Neural crest cell (in vitro differentiated cells): ENCODE results near the gene SLC13A1. TPM values are rescaled to one million over a fixed set of nuclear protein-coding genes. Genes with fewer than 3 reads are reported as not detected.
"Not testable (repeated sequence)": the region's sequence is repeated elsewhere in the genome, so short reads cannot be mapped to it uniquely, and the experiment has no call there.

Source experiments
- DNase-seq: peaks from one replicate; pipeline ENCODE4 v3.0.0; 2021; ENCODE audit warnings: low read depth, mixed read lengths, low spot score
- H3K27ac Mint-ChIP-seq: one replicate; pipeline ENCODE4 v1.8.0; 2021; ENCODE audit warnings: mild to moderate bottlenecking, mixed read lengths; ENCODE audit not compliant: unreplicated experiment
- H3K27me3 Mint-ChIP-seq: 2 replicates; pipeline ENCODE4 v1.8.0; 2021; ENCODE audit warnings: low read depth, mild to moderate bottlenecking, mixed read lengths
- H3K36me3 Mint-ChIP-seq: 2 replicates; pipeline ENCODE4 v1.8.0; 2021; ENCODE audit warnings: low read depth, mild to moderate bottlenecking, mixed read lengths
- H3K4me1 Mint-ChIP-seq: 2 replicates; pipeline ENCODE4 v1.8.0; 2021; ENCODE audit warnings: mixed read lengths
- H3K4me3 Mint-ChIP-seq: one replicate; pipeline ENCODE4 v1.8.0; 2021; ENCODE audit warnings: mild to moderate bottlenecking, mixed read lengths
- H3K9me3 Mint-ChIP-seq: 2 replicates; pipeline ENCODE4 v1.8.0; 2021; ENCODE audit warnings: mixed read lengths
- total RNA-seq: library from RNA; stranded (reverse); gene quantifications from 2 replicates; pipeline ENCODE4 v1.2.1, GENCODE V29; 2021
- TF ChIP-seq, protein P1 (sequence below): fragments of 200-600 bp; sonication (generic); conservative IDR thresholded peaks from 2 replicates; pipeline ENCODE4 v1.5.0; 2021; ENCODE audit warnings: antibody characterized with exemption, mild to moderate bottlenecking

The SLC13A1 gene
- total RNA-seq, 1 donor from 2014 or later: not detected

DNA sequence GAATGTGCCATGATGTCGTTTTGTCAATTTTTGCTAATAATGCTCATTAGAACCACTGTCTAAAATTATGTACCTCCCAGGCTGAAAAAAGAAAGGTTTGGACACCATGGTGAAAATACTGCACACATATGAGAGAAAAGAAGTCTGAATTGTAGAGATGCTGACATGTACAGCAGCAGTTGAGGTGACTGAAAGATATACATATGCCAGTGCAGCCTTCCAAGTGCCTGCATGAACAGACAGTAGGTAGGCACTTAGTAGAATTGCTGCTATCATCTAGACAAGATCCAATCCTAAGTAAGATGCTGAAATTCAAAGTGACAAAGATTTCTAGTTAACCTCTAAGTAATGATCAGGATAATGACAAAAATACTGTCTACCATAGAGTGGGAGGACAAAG lies 86.9 kb downstream of the SLC13A1 start:
- H3K27ac Mint-ChIP-seq: no peak overlapping the region
- H3K4me1 Mint-ChIP-seq: no peaks in the 10 kb centered on the region
- no peak overlapping the region for H3K4me3 Mint-ChIP-seq
- no peaks in the 10 kb centered on the region for H3K36me3 Mint-ChIP-seq
- TF ChIP-seq, protein P1, sequence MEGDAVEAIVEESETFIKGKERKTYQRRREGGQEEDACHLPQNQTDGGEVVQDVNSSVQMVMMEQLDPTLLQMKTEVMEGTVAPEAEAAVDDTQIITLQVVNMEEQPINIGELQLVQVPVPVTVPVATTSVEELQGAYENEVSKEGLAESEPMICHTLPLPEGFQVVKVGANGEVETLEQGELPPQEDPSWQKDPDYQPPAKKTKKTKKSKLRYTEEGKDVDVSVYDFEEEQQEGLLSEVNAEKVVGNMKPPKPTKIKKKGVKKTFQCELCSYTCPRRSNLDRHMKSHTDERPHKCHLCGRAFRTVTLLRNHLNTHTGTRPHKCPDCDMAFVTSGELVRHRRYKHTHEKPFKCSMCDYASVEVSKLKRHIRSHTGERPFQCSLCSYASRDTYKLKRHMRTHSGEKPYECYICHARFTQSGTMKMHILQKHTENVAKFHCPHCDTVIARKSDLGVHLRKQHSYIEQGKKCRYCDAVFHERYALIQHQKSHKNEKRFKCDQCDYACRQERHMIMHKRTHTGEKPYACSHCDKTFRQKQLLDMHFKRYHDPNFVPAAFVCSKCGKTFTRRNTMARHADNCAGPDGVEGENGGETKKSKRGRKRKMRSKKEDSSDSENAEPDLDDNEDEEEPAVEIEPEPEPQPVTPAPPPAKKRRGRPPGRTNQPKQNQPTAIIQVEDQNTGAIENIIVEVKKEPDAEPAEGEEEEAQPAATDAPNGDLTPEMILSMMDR: no peak
- H3K9me3 Mint-ChIP-seq: peaks cover 9% of the 10 kb centered on the region
- no peaks in the 10 kb centered on the region for H3K27me3 Mint-ChIP-seq
- no peak for DNase-seq

DNA sequence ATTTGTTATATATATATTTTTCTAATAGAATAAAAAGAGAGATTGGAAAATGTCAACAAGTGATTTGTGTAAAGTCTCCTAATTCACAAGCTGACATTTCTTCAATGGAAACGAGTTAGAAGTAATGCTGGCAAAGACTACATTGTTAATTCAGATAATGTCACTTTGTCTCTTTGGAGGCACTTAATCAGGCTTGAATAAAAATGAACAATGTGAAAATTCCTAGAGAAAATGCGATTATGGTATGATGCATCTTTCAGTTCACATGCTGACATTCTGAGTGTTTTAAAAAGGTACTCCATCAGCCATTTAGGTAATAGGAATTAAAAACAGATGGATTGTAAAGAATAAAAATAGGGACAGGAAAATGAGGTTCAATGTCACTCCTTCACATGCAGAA lies 100.1 kb downstream of the SLC13A1 start:
- H3K36me3 Mint-ChIP-seq: no peaks in the 10 kb centered on the region
- H3K27ac Mint-ChIP-seq: no peak overlapping the region
- no peak for DNase-seq
- TF ChIP-seq, protein P1: no peak
- H3K4me3 Mint-ChIP-seq: no peak overlapping the region
- peaks cover 3% of the 10 kb centered on the region for H3K4me1 Mint-ChIP-seq
- H3K9me3 Mint-ChIP-seq: no peaks in the 10 kb centered on the region
- no peaks in the 10 kb centered on the region for H3K27me3 Mint-ChIP-seq

DNA sequence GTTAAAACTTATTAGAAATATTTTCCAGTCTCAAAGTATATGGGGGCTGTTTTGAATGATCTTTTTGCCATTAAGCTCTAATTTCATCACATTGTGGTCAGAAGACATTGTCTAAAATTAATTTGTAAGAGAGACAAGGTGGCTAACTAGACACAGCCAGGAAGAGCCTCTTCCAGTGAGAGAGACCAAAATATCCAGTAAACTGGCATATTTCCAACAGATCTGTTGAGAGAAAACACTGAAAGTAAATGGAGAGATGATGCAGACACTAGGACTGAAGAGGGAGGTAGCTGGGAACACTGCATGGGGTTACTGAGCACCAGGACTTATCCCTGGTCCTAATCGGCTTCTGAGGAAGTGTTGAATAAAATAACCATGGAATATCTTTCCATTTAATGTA lies 102.8 kb downstream of the SLC13A1 start:
- H3K4me3 Mint-ChIP-seq: no peak overlapping the region
- peaks cover 3% of the 10 kb centered on the region for H3K4me1 Mint-ChIP-seq
- H3K9me3 Mint-ChIP-seq: peaks cover 3% of the 10 kb centered on the region
- no peak for DNase-seq
- TF ChIP-seq, protein P1: no peak
- H3K27ac Mint-ChIP-seq: no peak overlapping the region
- H3K36me3 Mint-ChIP-seq: no peaks in the 10 kb centered on the region
- no peaks in the 10 kb centered on the region for H3K27me3 Mint-ChIP-seq

DNA sequence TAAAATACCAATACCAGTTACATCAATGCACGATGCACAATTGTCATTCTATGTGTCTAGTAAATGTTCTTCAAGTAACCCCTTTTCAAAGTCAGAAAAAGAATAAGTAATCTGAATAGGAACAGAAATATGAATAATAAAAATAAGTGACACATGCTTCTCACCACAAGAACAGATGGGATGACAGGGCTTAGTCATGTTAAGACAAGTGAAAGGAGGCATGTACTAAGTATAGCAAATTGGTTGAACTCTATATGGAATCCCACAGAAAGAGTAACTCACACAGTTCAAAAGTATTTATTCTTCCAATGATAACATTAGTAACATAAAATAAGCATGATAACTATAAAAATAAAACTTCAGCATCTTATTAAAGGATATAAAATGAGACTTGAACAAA lies 103.3 kb downstream of the SLC13A1 start:
- H3K36me3 Mint-ChIP-seq: no peaks in the 10 kb centered on the region
- H3K27me3 Mint-ChIP-seq: no peaks in the 10 kb centered on the region
- H3K9me3 Mint-ChIP-seq: peaks cover 3% of the 10 kb centered on the region
- DNase-seq: no peak
- no peak overlapping the region for H3K4me3 Mint-ChIP-seq
- H3K27ac Mint-ChIP-seq: no peak overlapping the region
- TF ChIP-seq, protein P1: no peak
- H3K4me1 Mint-ChIP-seq: peaks cover 3% of the 10 kb centered on the region

DNA sequence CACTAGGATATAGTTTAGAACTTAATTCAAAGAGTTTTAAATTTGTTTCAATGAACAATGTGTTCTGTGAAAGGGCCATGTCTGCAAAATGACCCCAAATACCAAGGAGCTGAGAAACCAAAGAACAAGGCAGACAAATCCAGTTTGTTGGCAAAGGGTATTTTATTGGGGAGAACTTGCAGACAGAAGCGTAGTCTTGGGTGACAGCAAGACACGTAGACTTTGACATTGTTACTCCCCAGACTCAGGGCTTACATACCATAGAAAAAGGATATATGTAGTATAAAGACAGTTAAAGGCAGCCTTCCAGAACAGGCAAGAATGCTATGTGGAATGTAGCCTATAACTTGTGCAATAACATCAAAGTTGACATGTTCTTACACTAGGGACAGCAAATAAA lies 109.3 kb downstream of the SLC13A1 start:
- H3K9me3 Mint-ChIP-seq: peaks cover 3% of the 10 kb centered on the region
- DNase-seq: no peak
- H3K4me1 Mint-ChIP-seq: no peaks in the 10 kb centered on the region
- no peak overlapping the region for H3K27ac Mint-ChIP-seq
- no peaks in the 10 kb centered on the region for H3K27me3 Mint-ChIP-seq
- no peaks in the 10 kb centered on the region for H3K36me3 Mint-ChIP-seq
- TF ChIP-seq, protein P1: no peak
- H3K4me3 Mint-ChIP-seq: no peak overlapping the region

DNA sequence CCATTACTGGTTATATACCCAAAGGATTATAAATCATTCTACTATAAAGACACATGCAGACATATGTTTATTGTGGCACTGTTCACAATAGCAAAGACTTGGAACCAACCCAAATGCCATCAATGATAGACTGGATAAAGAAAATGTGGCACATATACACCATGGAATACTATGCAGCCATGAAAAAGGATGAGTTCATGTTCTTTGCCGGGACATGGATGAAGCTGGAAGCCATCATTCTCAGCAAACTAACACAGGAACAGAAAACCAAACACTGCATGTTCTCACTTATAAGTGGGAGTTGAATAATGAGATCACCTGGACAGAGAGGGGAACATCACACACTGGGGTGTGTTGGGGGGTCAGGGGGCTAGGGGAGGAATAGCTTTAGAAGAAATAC lies 112.9 kb downstream of the SLC13A1 start:
- H3K4me1 Mint-ChIP-seq, H3K9me3 Mint-ChIP-seq, H3K4me3 Mint-ChIP-seq, H3K27me3 Mint-ChIP-seq, DNase-seq, H3K36me3 Mint-ChIP-seq, H3K27ac Mint-ChIP-seq: not testable (repeated sequence)

DNA sequence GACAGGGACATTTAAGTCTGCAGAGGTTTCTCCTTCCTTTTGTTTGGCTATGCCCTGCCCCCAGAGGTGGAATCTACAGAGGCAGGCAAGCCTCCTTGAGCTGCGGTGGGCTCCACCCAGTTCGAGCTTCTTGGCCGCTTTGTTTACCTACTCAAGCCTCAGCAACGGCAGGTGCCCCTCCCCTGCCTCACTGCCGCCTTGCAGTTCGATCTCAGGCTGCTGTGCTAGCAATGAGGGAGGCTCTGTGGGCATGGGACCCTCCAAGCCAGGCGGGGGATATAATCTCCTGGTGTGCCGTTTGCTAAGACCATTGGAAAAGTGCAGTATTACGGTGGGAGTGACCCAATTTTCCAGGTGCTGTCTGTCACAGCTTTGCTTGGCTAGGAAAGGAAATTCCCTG lies 114.9 kb downstream of the SLC13A1 start:
- DNase-seq, H3K9me3 Mint-ChIP-seq, H3K27ac Mint-ChIP-seq, H3K27me3 Mint-ChIP-seq, H3K4me3 Mint-ChIP-seq, H3K4me1 Mint-ChIP-seq, H3K36me3 Mint-ChIP-seq: not testable (repeated sequence)
